Caco-2 (cell line): ENCODE data around the gene NRP2. TPM values are rescaled to one million over a fixed set of nuclear protein-coding genes. Genes with fewer than 3 reads are reported as not detected.

Source experiments
- BruUV-seq: library from RNA; stranded (reverse); fragments of 400-500 nt; replicated peaks from 2 replicates; lab custom pipeline; 2021; lab: Mats Ljungman, UMichigan
- CTCF ChIA-PET: fragments of 300-600 bp; sonication (Branson Sonifier 250); formaldehyde crosslinking; loops from one replicate; lab custom pipeline; 2022; ENCODE audit warnings: antibody characterized with exemption; lab: Charles Lee
- POLR2A ChIA-PET: fragments of 300-600 bp; sonication (Branson Sonifier 250); formaldehyde crosslinking; loops from one replicate; lab custom pipeline; 2022; ENCODE audit warnings: antibody characterized with exemption; lab: Charles Lee
- DNase-seq, 2 experiments: peaks; one replicate each; pipeline versions ENCODE4 v3.0.0 to v3.0.0-alpha.2; 2020 to 2022
- H3K27me3 ChIP-seq: replicated peaks from 2 replicates; pipeline ENCODE4 v1.6.0; 2011; ENCODE audit warnings: low read length; ENCODE audit not compliant: control insufficient read depth, insufficient read depth
- H3K36me3 ChIP-seq: 2 replicates; pipeline ENCODE4 v1.5.1; 2011; ENCODE audit warnings: low read length; ENCODE audit not compliant: control insufficient read depth, insufficient read depth
- H3K4me1 ChIP-seq: fragments of 250-450 bp; sonication (Bioruptor Pico); 2 replicates; pipeline ENCODE4 v1.5.1; 2020; ENCODE audit warnings: mild to moderate bottlenecking
- H3K4me3 ChIP-seq: 2 replicates; pipeline ENCODE4 v1.5.1; 2011; ENCODE audit warnings: low read depth, mild to moderate bottlenecking, control low read depth, low read length
- H3K9me3 ChIP-seq: fragments of 250-450 bp; sonication (Bioruptor Pico); 2 replicates; pipeline ENCODE4 v1.5.1; 2020; ENCODE audit warnings: mild to moderate bottlenecking, moderate library complexity
- H3K27ac Mint-ChIP-seq: one replicate; pipeline ENCODE4 v1.8.0; 2022; ENCODE audit warnings: mixed read lengths; ENCODE audit not compliant: unreplicated experiment
- H3K27me3 Mint-ChIP-seq: one replicate; pipeline ENCODE4 v1.8.0; 2022; ENCODE audit warnings: mixed read lengths; ENCODE audit not compliant: insufficient read depth, unreplicated experiment
- H3K36me3 Mint-ChIP-seq: one replicate; pipeline ENCODE4 v1.8.0; 2022; ENCODE audit warnings: mild to moderate bottlenecking, mixed read lengths; ENCODE audit not compliant: insufficient read depth, unreplicated experiment
- H3K4me1 Mint-ChIP-seq: one replicate; pipeline ENCODE4 v1.8.0; 2022; ENCODE audit warnings: low read depth, mixed read lengths; ENCODE audit not compliant: unreplicated experiment
- H3K4me3 Mint-ChIP-seq: one replicate; pipeline ENCODE4 v1.8.0; 2022; ENCODE audit warnings: mild to moderate bottlenecking, moderate library complexity, mixed read lengths; ENCODE audit not compliant: unreplicated experiment
- H3K9me3 Mint-ChIP-seq: one replicate; pipeline ENCODE4 v1.8.0; 2022; ENCODE audit warnings: mixed read lengths; ENCODE audit not compliant: unreplicated experiment
- CTCF ChIP-seq, 2 experiments: fragments of 200-600 bp in 1 of 2; IDR thresholded peaks; 1 replicate in 1 of 2; 2 replicates in 1 of 2; pipeline versions ENCODE4 v1.5.1 to v1.8.0; 2011 to 2022; ENCODE audit warnings: antibody characterized with exemption in 1 of 2, control low read depth in 1 of 2, inconsistent platforms in 1 of 2, low read depth in 1 of 2, low read length in 1 of 2, mild to moderate bottlenecking in 1 of 2, moderate library complexity in 1 of 2; ENCODE audit not compliant: insufficient read depth in 1 of 2, severe bottlenecking in 1 of 2, unreplicated experiment in 1 of 2
- intact Hi-C: fragments of 100-400 bp; cut with micrococcal nuclease; formaldehyde crosslinking; loops from one replicate; pipeline ENCODE4 v1.10.0; 2022; ENCODE audit not compliant: unreplicated experiment
- total RNA-seq: library from RNA; stranded (reverse); gene quantifications from 2 replicates; pipeline ENCODE4 v1.2.3, GENCODE V29; 2022

The NRP2 gene
- total RNA-seq, 1 experiment from 2014 or later, result 96.9 TPM

GRCh38 chr2:205758051-205758450 is 75.8 kb downstream of the NRP2 start:
- Histone ChIP-seq H3K4me3 (no peak overlapping the region), H3K36me3 (no peaks in the 10 kb centered on the region), H3K27me3 (no peaks in the 10 kb centered on the region), H3K9me3 (no peaks in the 10 kb centered on the region), H3K4me1 (peaks cover 23% of the 10 kb centered on the region)
- no peak for TF ChIP-seq CTCF (IDR thresholded peaks at IDR 0.05; ENCODE audit: insufficient read depth in 1 of 2, low read depth in 1 of 2, low read length in 1 of 2, severe bottlenecking in 1 of 2, unreplicated experiment in 1 of 2)
- no TSS peak for BruUV-seq
- intact Hi-C loops, result no loop called here
- H3K27ac Mint-ChIP-seq, result no peak overlapping the region
- CTCF ChIA-PET, result no interaction called here
- no peaks in the 10 kb centered on the region for H3K9me3 Mint-ChIP-seq
- DNase-seq, result no peak
- H3K4me1 Mint-ChIP-seq, result peaks cover 30% of the 10 kb centered on the region
- no peak overlapping the region for H3K4me3 Mint-ChIP-seq
- peaks cover 21% of the 10 kb centered on the region for H3K36me3 Mint-ChIP-seq
- no peaks in the 10 kb centered on the region for H3K27me3 Mint-ChIP-seq
- POLR2A ChIA-PET, result interaction anchor here (0.7 kb wide), 1 partner anchor 412 kb away, joined by 4 read pairs; no protein-coding TSS in a partner anchor

DNA sequence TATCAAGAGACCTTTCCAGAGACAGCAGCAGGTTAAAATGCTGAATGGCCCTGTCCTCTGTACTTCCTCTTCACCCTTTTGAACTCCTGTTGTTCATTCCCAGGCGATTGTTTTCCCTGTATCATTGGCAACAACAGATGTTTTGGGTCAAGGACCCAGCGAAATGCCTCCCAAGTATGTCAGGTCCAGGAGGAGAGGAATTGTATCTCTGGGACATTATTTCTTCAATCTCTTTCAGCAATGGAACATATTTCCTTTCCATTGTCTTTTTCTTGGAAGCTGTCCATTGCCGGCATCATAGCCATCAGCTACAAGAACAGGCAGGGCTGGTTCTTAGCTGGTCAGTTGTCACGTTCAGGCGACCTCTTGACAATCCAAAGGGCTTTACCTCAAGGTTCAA is 76.2 kb downstream of the NRP2 start:
- CTCF ChIA-PET, result no interaction called here
- no peaks in the 10 kb centered on the region for H3K9me3 Mint-ChIP-seq

GRCh38 chr2:205759257-205759656 is 77.0 kb downstream of the NRP2 start:
- no peak for TF ChIP-seq CTCF (IDR thresholded peaks at IDR 0.05; ENCODE audit: insufficient read depth in 1 of 2, low read depth in 1 of 2, low read length in 1 of 2, severe bottlenecking in 1 of 2, unreplicated experiment in 1 of 2)
- no TSS peak for BruUV-seq
- Mint-ChIP-seq H3K4me3 (no peak overlapping the region), H3K4me1 (peaks cover 29% of the 10 kb centered on the region), H3K36me3 (peaks cover 19% of the 10 kb centered on the region), H3K27ac (no peak overlapping the region), H3K27me3 (no peaks in the 10 kb centered on the region), H3K9me3 (no peaks in the 10 kb centered on the region)
- DNase-seq, result no peak
- ChIA-PET POLR2A (no interaction called here), CTCF (no interaction called here)
- Histone ChIP-seq H3K27me3 (no peaks in the 10 kb centered on the region), H3K36me3 (no peaks in the 10 kb centered on the region), H3K4me1 (peaks cover 11% of the 10 kb centered on the region), H3K9me3 (no peaks in the 10 kb centered on the region), H3K4me3 (no peak overlapping the region)
- intact Hi-C loops, result no loop called here

More for the DNA sequence above, 76.2 kb downstream of the NRP2 start:
- intact Hi-C loops, result no loop called here
- Mint-ChIP-seq H3K4me3 (no peak overlapping the region), H3K4me1 (peaks cover 30% of the 10 kb centered on the region), H3K27me3 (no peaks in the 10 kb centered on the region), H3K27ac (no peak overlapping the region), H3K36me3 (peaks cover 19% of the 10 kb centered on the region)
- H3K4me1 ChIP-seq, result peaks cover 19% of the 10 kb centered on the region
- DNase-seq, result no peak
- POLR2A ChIA-PET, result no interaction called here
- H3K36me3 ChIP-seq, result no peaks in the 10 kb centered on the region
- no peaks in the 10 kb centered on the region for H3K9me3 ChIP-seq
- no peaks in the 10 kb centered on the region for H3K27me3 ChIP-seq
- no peak overlapping the region for H3K4me3 ChIP-seq
- BruUV-seq, result no TSS peak
- TF ChIP-seq CTCF (IDR thresholded peaks at IDR 0.05; ENCODE audit: insufficient read depth in 1 of 2, low read depth in 1 of 2, low read length in 1 of 2, severe bottlenecking in 1 of 2, unreplicated experiment in 1 of 2), result no peak
